ENCODE results near the gene DALRD3. TPM values are rescaled to one million over a fixed set of nuclear protein-coding genes. Genes with fewer than 3 reads are reported as not detected.

Gene DALRD3
- total RNA-seq, 2 donors from 2014 or later = 67.6 to 72.6 TPM

DNA sequence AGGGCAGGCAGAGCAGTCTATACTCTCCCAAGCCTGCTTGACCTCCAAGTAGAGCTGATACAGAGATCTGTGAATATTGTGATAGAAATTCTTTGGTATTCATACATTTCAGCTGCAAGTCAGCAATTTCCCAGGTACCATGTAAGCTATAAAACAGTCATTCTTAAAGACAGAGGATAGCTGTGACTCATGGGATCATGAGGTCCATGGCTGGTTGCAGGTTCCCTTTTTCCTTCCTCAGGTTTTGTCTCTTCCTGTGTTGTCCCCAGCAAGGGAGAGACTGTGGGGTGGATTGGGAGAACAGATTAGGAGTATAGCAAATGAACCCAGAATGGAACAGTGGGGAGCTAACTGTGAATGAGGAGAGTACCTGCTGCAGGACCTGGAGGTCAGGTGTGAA is 33.7 kb downstream of the DALRD3 start:
- Histone ChIP-seq H3K4me3 (no peak overlapping the region), H3K9me3 (no peaks in the 10 kb centered on the region), H3K36me3 (replicated peaks in 1 of 2; ENCODE audit: insufficient read depth in 1 of 2, low read depth in 2 of 2) (peaks cover 11 to 23% of the 10 kb centered on the region in 2 donors), H3K27ac (no peak overlapping the region), H3K4me1 (peaks cover 15% of the 10 kb centered on the region), H3K27me3 (no peaks in the 10 kb centered on the region)
- no peak for ATAC-seq
- DNase-seq = no peak
- intact Hi-C loops (cut with DNase I) = no loop called here
- no peak for TF ChIP-seq POLR2A (IDR thresholded peaks at IDR 0.05)
- TF ChIP-seq, protein P1, sequence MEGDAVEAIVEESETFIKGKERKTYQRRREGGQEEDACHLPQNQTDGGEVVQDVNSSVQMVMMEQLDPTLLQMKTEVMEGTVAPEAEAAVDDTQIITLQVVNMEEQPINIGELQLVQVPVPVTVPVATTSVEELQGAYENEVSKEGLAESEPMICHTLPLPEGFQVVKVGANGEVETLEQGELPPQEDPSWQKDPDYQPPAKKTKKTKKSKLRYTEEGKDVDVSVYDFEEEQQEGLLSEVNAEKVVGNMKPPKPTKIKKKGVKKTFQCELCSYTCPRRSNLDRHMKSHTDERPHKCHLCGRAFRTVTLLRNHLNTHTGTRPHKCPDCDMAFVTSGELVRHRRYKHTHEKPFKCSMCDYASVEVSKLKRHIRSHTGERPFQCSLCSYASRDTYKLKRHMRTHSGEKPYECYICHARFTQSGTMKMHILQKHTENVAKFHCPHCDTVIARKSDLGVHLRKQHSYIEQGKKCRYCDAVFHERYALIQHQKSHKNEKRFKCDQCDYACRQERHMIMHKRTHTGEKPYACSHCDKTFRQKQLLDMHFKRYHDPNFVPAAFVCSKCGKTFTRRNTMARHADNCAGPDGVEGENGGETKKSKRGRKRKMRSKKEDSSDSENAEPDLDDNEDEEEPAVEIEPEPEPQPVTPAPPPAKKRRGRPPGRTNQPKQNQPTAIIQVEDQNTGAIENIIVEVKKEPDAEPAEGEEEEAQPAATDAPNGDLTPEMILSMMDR (IDR thresholded peaks at IDR 0.05) = no peak

DNA sequence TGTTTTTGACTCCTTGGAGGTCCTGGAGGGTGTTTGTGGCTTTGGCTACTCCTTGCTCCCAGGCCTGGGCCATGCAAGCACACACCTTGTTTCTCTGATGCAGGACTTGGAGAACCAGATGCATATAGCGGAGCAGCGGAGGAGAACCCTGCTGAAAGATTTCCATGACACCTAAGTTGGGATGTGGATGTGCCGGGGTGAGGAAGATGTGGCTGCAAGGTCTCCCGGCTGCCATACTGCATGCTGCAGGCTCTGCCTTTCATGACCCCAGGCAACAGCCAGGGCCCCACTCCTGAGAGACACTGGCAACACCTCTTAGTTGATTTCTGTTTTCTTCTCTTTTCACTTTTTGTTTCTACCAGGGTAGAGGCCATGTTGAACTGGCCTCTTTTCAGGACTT is 35.3 kb downstream of the DALRD3 start:
- intact Hi-C loops (cut with DNase I) = no loop called here
- ATAC-seq (no peak), DNase-seq (no peak)
- no peak overlapping the region for H3K27ac ChIP-seq
- TF ChIP-seq, protein P1 (IDR thresholded peaks at IDR 0.05) = no peak
- TF ChIP-seq POLR2A (IDR thresholded peaks at IDR 0.05) = no peak
- H3K4me3 ChIP-seq = no peak overlapping the region
- WGBS, 2 donors = 100% methylated on average over 1 to 4 of the region's 4 CpGs
- no peaks in the 10 kb centered on the region for H3K9me3 ChIP-seq
- H3K36me3 ChIP-seq (replicated peaks in 1 of 2; ENCODE audit: insufficient read depth in 1 of 2, low read depth in 2 of 2) = peaks cover 18 to 32% of the 10 kb centered on the region in 2 donors
- H3K27me3 ChIP-seq = no peaks in the 10 kb centered on the region
- peaks cover 2% of the 10 kb centered on the region for H3K4me1 ChIP-seq

DNA sequence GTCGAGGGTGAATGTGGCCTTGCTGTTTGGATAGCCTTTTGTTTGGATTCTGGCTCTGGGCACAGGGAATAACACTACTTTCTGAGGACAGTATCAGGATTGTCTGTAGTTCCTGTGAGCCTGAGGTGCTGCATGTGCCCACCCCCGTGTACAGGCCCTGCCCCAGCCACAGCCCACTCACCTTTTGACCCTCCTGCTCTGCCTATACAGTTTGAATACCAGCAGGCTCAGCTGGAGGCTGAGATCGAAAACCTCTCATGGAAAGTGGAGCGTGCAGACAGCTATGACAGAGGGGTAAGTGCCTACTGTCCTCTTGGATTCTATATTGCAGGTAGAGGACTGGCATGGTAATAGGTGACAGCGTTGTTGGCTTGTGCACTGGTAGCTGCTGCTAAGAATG is 35.7 kb downstream of the DALRD3 start:
- Histone ChIP-seq H3K27ac (no peak overlapping the region), H3K27me3 (no peaks in the 10 kb centered on the region), H3K36me3 (replicated peaks in 1 of 2; ENCODE audit: insufficient read depth in 1 of 2, low read depth in 2 of 2) (peaks cover 18 to 32% of the 10 kb centered on the region in 2 donors), H3K4me3 (no peak overlapping the region), H3K4me1 (no peaks in the 10 kb centered on the region), H3K9me3 (no peaks in the 10 kb centered on the region)
- no peak for ATAC-seq
- no peak for TF ChIP-seq POLR2A (IDR thresholded peaks at IDR 0.05)
- TF ChIP-seq, protein P1 (IDR thresholded peaks at IDR 0.05) = no peak
- 85 to 90% methylated on average over 5 of the region's 5 CpGs for WGBS, 2 donors
- intact Hi-C loops (cut with DNase I) = no loop called here
- DNase-seq = no peak

DNA sequence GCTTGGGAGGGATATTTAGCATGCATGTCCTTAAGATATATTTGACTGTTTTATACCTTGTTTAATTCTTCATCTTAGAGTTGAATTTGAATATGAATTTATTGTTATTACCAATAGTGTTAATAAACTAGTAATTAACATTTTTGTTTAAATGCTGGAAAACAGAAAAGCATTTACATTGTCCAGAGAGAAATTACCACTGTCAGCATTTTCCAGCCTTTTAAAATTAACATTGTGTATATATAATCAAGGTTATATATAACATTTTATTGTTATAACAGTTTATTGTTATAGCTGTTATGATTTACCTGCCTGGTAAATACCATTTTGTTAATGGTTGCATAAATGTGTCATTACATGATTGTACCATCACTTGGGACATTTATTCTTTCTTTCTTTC is 36.4 kb downstream of the DALRD3 start:
- H3K9me3 ChIP-seq = no peaks in the 10 kb centered on the region
- H3K36me3 ChIP-seq (replicated peaks in 1 of 2; ENCODE audit: insufficient read depth in 1 of 2, low read depth in 2 of 2) = peaks cover 18 to 35% of the 10 kb centered on the region in 2 donors
- DNase-seq (no peak), ATAC-seq (no peak)
- no peak overlapping the region for H3K27ac ChIP-seq
- no peak for TF ChIP-seq POLR2A (IDR thresholded peaks at IDR 0.05)
- TF ChIP-seq, protein P1 (IDR thresholded peaks at IDR 0.05) = no peak
- intact Hi-C loops (cut with DNase I) = no loop called here
- no peak overlapping the region for H3K4me3 ChIP-seq
- no peaks in the 10 kb centered on the region for H3K4me1 ChIP-seq
- no peaks in the 10 kb centered on the region for H3K27me3 ChIP-seq

DNA sequence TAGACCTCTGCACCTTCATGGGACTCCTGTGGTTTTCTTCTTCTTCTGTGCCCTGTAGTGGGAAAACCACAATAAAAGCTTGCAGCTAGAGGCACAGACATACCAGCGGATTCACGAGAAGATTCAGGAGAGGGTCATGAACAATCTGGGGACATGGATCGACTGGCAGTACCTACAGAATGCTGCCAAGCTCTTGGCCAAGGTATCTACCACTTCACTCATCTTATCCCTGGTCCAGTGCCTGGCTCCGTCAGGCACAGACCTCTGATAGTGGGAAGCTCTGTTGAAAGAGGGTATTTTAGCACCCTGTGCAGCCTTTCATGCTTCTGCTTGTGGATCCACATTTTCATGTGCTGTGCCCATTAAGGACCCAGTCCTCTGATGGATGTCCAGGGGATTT is 38.1 kb downstream of the DALRD3 start:
- no peak for TF ChIP-seq POLR2A (IDR thresholded peaks at IDR 0.05)
- TF ChIP-seq, protein P1 (IDR thresholded peaks at IDR 0.05) = no peak
- ATAC-seq (no peak), DNase-seq (no peak)
- no peaks in the 10 kb centered on the region for H3K4me1 ChIP-seq
- H3K27ac ChIP-seq = no peak overlapping the region
- intact Hi-C loops (cut with DNase I) = no loop called here
- peaks cover 18 to 48% of the 10 kb centered on the region in 2 donors for H3K36me3 ChIP-seq (replicated peaks in 1 of 2; ENCODE audit: insufficient read depth in 1 of 2, low read depth in 2 of 2)
- WGBS, 2 donors = 90 to 91% methylated on average over 4 of the region's 4 CpGs
- no peak overlapping the region for H3K4me3 ChIP-seq
- H3K27me3 ChIP-seq = no peaks in the 10 kb centered on the region
- H3K9me3 ChIP-seq = no peaks in the 10 kb centered on the region

Measured in body of pancreas (tissue), 4 donors.